Breast epithelium (tissue), 3 donors: ENCODE measurements around the gene SIRT7.

Experiments used
- CTCF ChIP-seq, 3 donors: fragments of 450-650 bp; IDR thresholded peaks; one replicate each; pipeline ENCODE4 v1.5.1; 2016 to 2017; ENCODE audit warnings: antibody characterized with exemption in 3 of 3, mild to moderate bottlenecking in 3 of 3, moderate library complexity in 3 of 3
- POLR2A ChIP-seq: fragments of 450-650 bp; IDR thresholded peaks from one replicate; pipeline ENCODE4 v1.6.1; 2016; ENCODE audit warnings: antibody characterized with exemption, mild to moderate bottlenecking, moderate library complexity

- TF ChIP-seq CTCF (IDR thresholded peaks at IDR 0.05) (no peak), POLR2A (no peak)
Measured at GRCh38 chr17:81884520-81884919, 33.5 kb downstream of the SIRT7 start.
